Measurements from ENCODE around the gene ANAPC10.
"Not testable (repeated sequence)": the region's sequence is repeated elsewhere in the genome, so short reads cannot be mapped to it uniquely, and the experiment has no call there.

ANAPC10 gene, protein sequence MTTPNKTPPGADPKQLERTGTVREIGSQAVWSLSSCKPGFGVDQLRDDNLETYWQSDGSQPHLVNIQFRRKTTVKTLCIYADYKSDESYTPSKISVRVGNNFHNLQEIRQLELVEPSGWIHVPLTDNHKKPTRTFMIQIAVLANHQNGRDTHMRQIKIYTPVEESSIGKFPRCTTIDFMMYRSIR

DNA sequence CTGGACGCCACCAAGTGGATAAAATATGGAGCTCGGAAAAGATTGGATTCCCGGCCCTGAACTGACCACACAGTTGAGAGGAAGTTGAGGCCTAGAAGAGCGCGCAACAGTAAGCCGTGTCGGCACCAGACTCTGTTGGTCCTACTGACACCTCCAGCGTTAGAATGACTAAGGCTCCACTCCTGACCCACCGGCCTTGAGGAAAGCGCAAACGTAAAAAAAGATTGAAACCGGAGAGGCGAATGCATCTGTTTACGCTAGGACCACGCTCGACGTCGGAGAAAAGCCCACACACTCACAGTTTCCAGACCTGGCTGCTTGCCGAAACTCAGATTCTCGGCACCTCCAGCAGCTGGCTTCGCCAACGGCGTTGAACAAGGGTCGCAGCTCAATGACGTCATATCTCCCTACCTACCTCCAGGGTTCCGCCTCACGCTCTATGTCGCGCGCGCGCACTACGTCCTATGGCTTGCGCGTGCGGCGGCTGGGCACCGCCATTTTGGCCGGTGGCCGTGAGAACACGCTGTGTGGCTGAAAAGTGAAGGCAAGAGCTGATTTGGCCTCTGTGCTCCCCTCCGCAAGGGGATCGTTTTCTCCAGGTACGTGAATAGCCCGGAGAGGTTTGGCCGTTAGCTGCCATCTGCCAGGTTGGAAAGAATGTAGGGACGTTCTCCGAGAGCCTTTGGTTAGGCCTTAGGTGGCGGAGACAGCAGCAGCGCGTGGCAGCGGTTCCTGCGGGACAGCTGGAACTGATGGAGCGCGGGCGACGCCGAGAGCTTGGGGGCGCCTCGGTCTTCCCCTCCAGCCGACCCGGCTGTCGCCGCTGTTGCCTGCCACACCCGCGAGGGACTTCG is at the start of gene ANAPC10, which contains the start of gene ABCE1:
ANAPC10 (minus strand) TSS at position 376 of the 854 bp plus-strand sequence. CDS start 2,097 bp downstream, outside the sequence.
ABCE1 (plus strand) TSS at position 491 of the 854 bp plus-strand sequence. CDS start 6,102 bp downstream, outside the sequence.
- Histone ChIP-seq H3K27ac (ENCODE audit: low read length) (no peak within 1 kb of the TSS), H3K9me3 (ENCODE audit: control insufficient read depth, insufficient read depth, low read length) (no peaks in the 10 kb centered on the region), H3K27me3 (ENCODE audit: control insufficient read depth, insufficient read depth, low read length) (no peaks in the 10 kb centered on the region), H3K36me3 (ENCODE audit: control insufficient read depth, insufficient read depth, low read length) (peaks cover 3% of the 10 kb centered on the region; the same call in 1 of the 2 replicates), H3K4me3 (ENCODE audit: low read length) (peak within 1 kb of the TSS; percentile 90), H3K4me1 (ENCODE audit: control insufficient read depth, insufficient read depth, low read length) (no peaks in the 10 kb centered on the region)
- no CpG with 5 or more reads among the region's 67 CpGs for WGBS (ENCODE audit: insufficient coverage, insufficient read length)
- DNase-seq (ENCODE audit: low read depth, low spot score): peak; percentile 96

DNA sequence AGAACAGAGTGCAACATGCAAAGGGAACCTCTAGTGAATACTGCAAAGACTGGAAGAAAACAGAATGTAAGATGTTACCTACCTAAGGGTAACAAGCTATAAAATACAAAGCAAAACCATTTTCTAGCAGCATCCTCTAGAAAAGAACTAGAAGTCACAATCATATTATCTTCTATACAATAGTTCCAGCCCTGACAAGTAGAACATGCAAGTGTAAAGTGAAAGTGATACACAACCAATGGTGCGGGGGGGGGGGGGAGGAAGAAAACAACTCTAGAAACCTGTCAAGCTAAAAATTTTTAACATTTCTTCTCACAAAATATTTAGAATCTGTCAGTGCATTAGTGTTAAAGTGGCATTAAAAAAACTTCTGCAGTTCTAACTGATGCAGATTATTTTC is 38.2 kb upstream of the ANAPC10 start:
- H3K9me3 ChIP-seq (ENCODE audit: control insufficient read depth, insufficient read depth, low read length); H3K27ac ChIP-seq (ENCODE audit: low read length); H3K4me3 ChIP-seq (ENCODE audit: low read length); H3K4me1 ChIP-seq (ENCODE audit: control insufficient read depth, insufficient read depth, low read length); DNase-seq (ENCODE audit: low read depth, low spot score); H3K27me3 ChIP-seq (ENCODE audit: control insufficient read depth, insufficient read depth, low read length): not testable (repeated sequence)
- peaks cover 13% of the 10 kb centered on the region; the same call in 1 of the 2 replicates for H3K36me3 ChIP-seq (ENCODE audit: control insufficient read depth, insufficient read depth, low read length)
- no CpG with 5 or more reads among the region's 1 CpG for WGBS (ENCODE audit: insufficient coverage, insufficient read length)

DNA sequence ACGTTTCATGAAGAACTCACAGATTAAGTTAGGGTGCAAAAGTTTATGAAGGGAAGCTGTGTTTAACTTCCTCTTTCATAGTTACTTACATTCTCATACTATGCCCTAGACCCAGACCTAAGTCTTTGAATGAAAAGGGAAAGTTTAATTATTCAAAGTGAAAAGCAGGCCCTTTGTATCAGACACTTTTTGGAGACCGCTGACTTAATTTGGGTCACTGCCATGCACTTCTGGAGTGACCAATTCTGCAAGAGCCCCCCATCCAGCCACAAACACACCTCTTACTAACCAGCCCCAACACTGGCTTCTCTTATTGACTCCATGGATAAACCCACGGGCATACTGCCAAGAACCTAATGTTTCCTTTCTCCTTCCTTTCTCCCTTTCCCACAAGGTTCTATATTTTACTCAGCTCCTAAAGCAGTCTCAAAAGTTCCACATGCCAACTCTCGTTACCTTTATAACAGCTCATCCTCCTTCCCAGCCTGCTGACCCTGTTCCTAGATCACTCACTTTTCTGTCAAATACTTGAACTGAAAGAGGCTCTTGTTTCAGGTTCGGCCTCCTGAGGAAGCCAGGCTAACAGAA is 34.6 kb upstream of the ANAPC10 start:
- Histone ChIP-seq H3K9me3 (ENCODE audit: control insufficient read depth, insufficient read depth, low read length) (no peaks in the 10 kb centered on the region), H3K27ac (ENCODE audit: low read length) (no peak overlapping the region), H3K4me1 (ENCODE audit: control insufficient read depth, insufficient read depth, low read length) (no peaks in the 10 kb centered on the region), H3K4me3 (ENCODE audit: low read length) (no peak overlapping the region), H3K27me3 (ENCODE audit: control insufficient read depth, insufficient read depth, low read length) (no peaks in the 10 kb centered on the region), H3K36me3 (ENCODE audit: control insufficient read depth, insufficient read depth, low read length) (no peaks in the 10 kb centered on the region)
- no CpG with 5 or more reads among the region's 5 CpGs for WGBS (ENCODE audit: insufficient coverage, insufficient read length)
- DNase-seq (ENCODE audit: low read depth, low spot score): no peak

DNA sequence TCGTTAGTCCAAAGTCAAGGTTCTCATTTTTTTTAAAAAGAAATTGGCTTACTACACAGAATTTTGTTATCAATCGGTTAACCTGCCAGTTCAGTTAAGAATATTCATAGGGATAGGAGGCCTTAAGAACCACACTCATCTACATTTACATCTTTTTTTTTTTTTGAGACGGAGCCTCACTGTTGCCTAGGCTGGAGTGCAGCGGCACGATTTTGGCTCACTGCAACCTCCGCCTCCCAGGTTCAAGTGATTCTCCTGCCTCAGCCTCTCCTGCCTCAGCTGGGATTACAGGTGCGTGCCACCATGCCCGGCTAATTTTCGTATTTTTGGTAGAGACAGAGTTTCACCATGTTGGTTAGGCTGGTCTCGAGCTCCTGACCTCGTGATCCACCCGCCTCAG is 33.9 kb upstream of the ANAPC10 start:
- Histone ChIP-seq H3K27me3 (ENCODE audit: control insufficient read depth, insufficient read depth, low read length) (no peaks in the 10 kb centered on the region), H3K36me3 (ENCODE audit: control insufficient read depth, insufficient read depth, low read length) (no peaks in the 10 kb centered on the region), H3K27ac (ENCODE audit: low read length) (no peak overlapping the region), H3K4me1 (ENCODE audit: control insufficient read depth, insufficient read depth, low read length) (no peaks in the 10 kb centered on the region), H3K9me3 (ENCODE audit: control insufficient read depth, insufficient read depth, low read length) (no peaks in the 10 kb centered on the region), H3K4me3 (ENCODE audit: low read length) (no peak overlapping the region)
- no peak for DNase-seq (ENCODE audit: low read depth, low spot score)
- whole genome bisulfite sequencing (ENCODE audit: insufficient coverage, insufficient read length): no CpG with 5 or more reads among the region's 12 CpGs

DNA sequence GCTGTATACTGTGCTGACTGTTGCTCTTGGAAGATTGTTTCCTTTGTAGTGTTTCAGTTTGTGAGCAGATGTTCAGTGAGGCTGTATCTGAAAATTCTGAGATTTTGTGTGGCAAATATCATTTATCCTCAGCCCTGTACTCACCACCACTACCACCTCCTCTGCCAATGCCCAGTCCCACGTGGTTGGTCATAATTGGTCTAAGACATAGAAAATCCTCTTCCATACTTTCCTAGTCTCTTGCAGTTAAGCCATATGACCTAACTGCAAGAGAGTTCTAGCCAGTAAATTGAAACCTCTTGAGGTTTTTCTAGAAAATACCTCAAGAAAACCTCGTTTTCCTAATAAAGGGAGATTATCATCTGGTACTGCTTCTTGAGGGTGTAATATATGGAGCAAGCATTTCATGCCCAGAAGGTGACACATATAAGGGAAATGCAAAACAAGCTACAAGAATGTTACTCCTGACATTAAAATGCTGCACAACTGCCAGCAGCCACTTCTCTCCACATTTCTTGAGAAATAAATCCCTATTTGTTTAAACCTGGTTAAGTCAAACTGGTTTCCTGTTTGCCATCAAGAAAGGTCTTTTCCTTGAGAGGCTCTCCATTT is 32.9 kb upstream of the ANAPC10 start:
- Histone ChIP-seq H3K4me1 (ENCODE audit: control insufficient read depth, insufficient read depth, low read length) (no peaks in the 10 kb centered on the region), H3K36me3 (ENCODE audit: control insufficient read depth, insufficient read depth, low read length) (peaks cover 4% of the 10 kb centered on the region; the same call in 1 of the 2 replicates), H3K27me3 (ENCODE audit: control insufficient read depth, insufficient read depth, low read length) (no peaks in the 10 kb centered on the region), H3K9me3 (ENCODE audit: control insufficient read depth, insufficient read depth, low read length) (no peaks in the 10 kb centered on the region), H3K27ac (ENCODE audit: low read length) (no peak overlapping the region), H3K4me3 (ENCODE audit: low read length) (no peak overlapping the region)
- no peak for DNase-seq (ENCODE audit: low read depth, low spot score)
- WGBS (ENCODE audit: insufficient coverage, insufficient read length): no CpG with 5 or more reads among the region's 2 CpGs

DNA sequence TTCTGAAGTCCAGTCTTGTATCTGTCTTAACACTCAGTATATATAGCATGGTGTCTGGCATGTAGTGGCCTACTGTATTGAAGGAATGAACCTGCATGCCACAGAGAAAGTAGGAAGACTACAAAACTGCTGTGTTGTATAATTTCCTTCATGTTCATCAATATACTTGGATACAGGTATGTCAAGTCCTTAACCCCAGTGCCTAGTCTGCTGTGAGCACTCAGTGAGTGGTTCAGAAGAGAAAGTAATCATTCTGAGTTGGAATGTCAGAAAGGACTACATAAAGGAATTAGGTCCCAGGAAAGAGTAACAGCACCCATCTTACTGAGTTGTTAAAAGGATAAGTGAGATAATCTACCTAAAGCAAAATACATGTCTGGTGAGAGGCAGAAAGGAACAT is 32.1 kb upstream of the ANAPC10 start:
- Histone ChIP-seq H3K4me1 (ENCODE audit: control insufficient read depth, insufficient read depth, low read length) (no peaks in the 10 kb centered on the region), H3K4me3 (ENCODE audit: low read length) (no peak overlapping the region), H3K9me3 (ENCODE audit: control insufficient read depth, insufficient read depth, low read length) (no peaks in the 10 kb centered on the region), H3K27me3 (ENCODE audit: control insufficient read depth, insufficient read depth, low read length) (no peaks in the 10 kb centered on the region), H3K27ac (ENCODE audit: low read length) (no peak overlapping the region), H3K36me3 (ENCODE audit: control insufficient read depth, insufficient read depth, low read length) (peaks cover 4% of the 10 kb centered on the region; the same call in 1 of the 2 replicates)
- DNase-seq (ENCODE audit: low read depth, low spot score): no peak

DNA sequence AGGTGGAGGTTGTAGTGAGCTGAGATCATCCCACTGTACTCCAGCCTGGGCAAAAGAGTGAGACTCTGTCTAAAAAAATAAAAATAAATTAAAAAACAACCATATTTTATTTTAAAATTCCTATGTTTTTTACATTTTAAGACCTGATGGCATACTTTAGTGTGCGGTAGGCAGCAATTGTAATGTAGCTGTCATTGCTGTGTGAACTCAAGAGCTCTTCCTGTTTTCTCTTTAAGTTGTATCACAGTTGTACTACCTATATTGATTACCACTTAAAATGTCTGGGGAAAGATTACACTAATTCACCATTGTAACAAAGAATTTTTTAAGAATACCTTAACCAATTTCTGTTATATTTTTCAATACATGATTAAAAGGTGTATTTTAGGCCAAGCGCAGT is 27.4 kb upstream of the ANAPC10 start:
- no CpG with 5 or more reads among the region's 2 CpGs for WGBS (ENCODE audit: insufficient coverage, insufficient read length)
- Histone ChIP-seq H3K36me3 (ENCODE audit: control insufficient read depth, insufficient read depth, low read length) (peaks cover 10% of the 10 kb centered on the region), H3K27me3 (ENCODE audit: control insufficient read depth, insufficient read depth, low read length) (no peaks in the 10 kb centered on the region), H3K9me3 (ENCODE audit: control insufficient read depth, insufficient read depth, low read length) (no peaks in the 10 kb centered on the region), H3K27ac (ENCODE audit: low read length) (no peak overlapping the region), H3K4me1 (ENCODE audit: control insufficient read depth, insufficient read depth, low read length) (no peaks in the 10 kb centered on the region), H3K4me3 (ENCODE audit: low read length) (no peak overlapping the region)
- no peak for DNase-seq (ENCODE audit: low read depth, low spot score)

DNA sequence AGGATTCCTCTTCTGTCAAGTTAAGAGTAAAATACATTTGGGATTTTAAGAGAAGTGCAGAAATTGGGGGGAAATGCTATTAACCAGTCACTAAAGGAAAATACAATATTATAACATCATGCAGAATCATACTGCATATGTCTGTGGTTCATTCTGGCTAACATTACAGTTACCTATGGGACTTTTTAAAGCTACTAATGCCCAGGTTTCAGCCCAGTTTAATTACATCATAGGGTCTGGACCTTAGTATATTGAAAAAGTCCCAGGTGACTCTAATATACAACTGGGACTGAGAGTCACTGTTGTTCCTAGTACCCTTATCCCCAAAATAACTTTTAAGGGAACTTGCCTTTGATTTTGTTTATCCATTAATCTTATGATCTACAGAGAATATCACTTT is 10.1 kb upstream of the ANAPC10 start:
- Histone ChIP-seq H3K4me1 (ENCODE audit: control insufficient read depth, insufficient read depth, low read length) (no peaks in the 10 kb centered on the region), H3K27ac (ENCODE audit: low read length) (no peak overlapping the region), H3K27me3 (ENCODE audit: control insufficient read depth, insufficient read depth, low read length) (no peaks in the 10 kb centered on the region), H3K9me3 (ENCODE audit: control insufficient read depth, insufficient read depth, low read length) (no peaks in the 10 kb centered on the region), H3K36me3 (ENCODE audit: control insufficient read depth, insufficient read depth, low read length) (peaks cover 5% of the 10 kb centered on the region; the same call in 1 of the 2 replicates), H3K4me3 (ENCODE audit: low read length) (no peak overlapping the region)
- no peak for DNase-seq (ENCODE audit: low read depth, low spot score)

DNA sequence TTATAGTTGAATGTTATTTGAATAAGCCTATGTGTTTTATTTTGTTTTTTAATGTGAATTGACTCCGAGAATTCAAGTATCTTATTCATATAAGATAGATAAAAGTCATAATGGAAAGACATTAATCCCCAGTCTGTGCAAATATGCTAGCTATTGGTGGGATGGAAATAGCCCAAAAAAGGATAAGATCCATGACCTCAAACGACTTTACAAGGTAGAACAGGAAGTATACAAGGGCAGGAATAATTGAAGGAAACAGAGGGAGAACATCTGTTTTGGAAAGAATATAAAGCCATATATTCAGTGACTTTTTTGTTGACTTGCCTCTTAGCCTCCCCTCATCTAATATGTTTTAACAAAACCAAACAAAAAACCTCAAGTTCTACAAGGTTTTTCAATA is 9.1 kb upstream of the ANAPC10 start:
- Histone ChIP-seq H3K27ac (ENCODE audit: low read length) (no peak overlapping the region), H3K36me3 (ENCODE audit: control insufficient read depth, insufficient read depth, low read length) (peaks cover 3% of the 10 kb centered on the region; the same call in 1 of the 2 replicates), H3K27me3 (ENCODE audit: control insufficient read depth, insufficient read depth, low read length) (no peaks in the 10 kb centered on the region), H3K4me3 (ENCODE audit: low read length) (no peak overlapping the region), H3K9me3 (ENCODE audit: control insufficient read depth, insufficient read depth, low read length) (no peaks in the 10 kb centered on the region), H3K4me1 (ENCODE audit: control insufficient read depth, insufficient read depth, low read length) (no peaks in the 10 kb centered on the region)
- DNase-seq (ENCODE audit: low read depth, low spot score): no peak
- no CpG with 5 or more reads among the region's 2 CpGs for WGBS (ENCODE audit: insufficient coverage, insufficient read length)

DNA sequence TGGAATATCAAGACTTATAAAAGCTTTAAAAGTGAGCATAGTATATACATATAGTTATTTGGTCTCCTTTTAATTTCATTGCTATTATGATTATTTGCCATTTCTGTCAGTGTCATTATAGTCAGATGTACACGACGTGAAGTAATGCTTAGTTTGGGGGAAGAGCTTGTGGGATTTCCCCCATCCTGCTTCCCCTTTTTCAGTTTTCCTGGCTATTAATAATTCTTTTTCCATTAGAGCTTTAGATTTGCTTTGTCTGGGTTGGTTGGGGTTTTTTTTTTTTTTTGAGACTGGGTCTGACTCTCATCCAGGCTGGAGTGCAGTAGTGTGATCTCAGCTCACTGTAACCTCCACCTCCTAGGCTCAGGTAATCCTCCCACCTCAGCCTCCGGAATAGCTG is 5.5 kb upstream of the ANAPC10 start:
- Histone ChIP-seq H3K9me3 (ENCODE audit: control insufficient read depth, insufficient read depth, low read length) (no peaks in the 10 kb centered on the region), H3K4me3 (ENCODE audit: low read length) (no peak overlapping the region), H3K27me3 (ENCODE audit: control insufficient read depth, insufficient read depth, low read length) (no peaks in the 10 kb centered on the region), H3K4me1 (ENCODE audit: control insufficient read depth, insufficient read depth, low read length) (no peaks in the 10 kb centered on the region), H3K27ac (ENCODE audit: low read length) (no peak overlapping the region), H3K36me3 (ENCODE audit: control insufficient read depth, insufficient read depth, low read length) (peaks cover 3% of the 10 kb centered on the region; the same call in 1 of the 2 replicates)
- DNase-seq (ENCODE audit: low read depth, low spot score): no peak
- no CpG with 5 or more reads among the region's 3 CpGs for WGBS (ENCODE audit: insufficient coverage, insufficient read length)

All from iPS DF 6.9 (cell line).